Common myeloid progenitor, CD34-positive (primary cell): ENCODE measurements around the gene DLX1.

Source experiments
- CTCF ChIA-PET: fragments of 350-600 bp; sonication (Branson Sonifier 250); formaldehyde crosslinking; loops from one replicate; lab custom pipeline; 2021; ENCODE audit warnings: antibody characterized with exemption; lab: Charles Lee
- POLR2A ChIA-PET: fragments of 350-600 bp; sonication (Branson Sonifier 250); formaldehyde crosslinking; loops from one replicate; lab custom pipeline; 2021; ENCODE audit warnings: antibody characterized with exemption; lab: Charles Lee
- DNase-seq, 3 donors: peaks; one replicate each; pipeline versions ENCODE4 v3.0.0 to v3.0.0-alpha.2; 2013
- H3K27ac ChIP-seq, 2 experiments: 1 replicate in 1 of 2; 2 replicates in 1 of 2; pipeline ENCODE4 v1.7.0; 2013; ENCODE audit warnings: inconsistent platforms in 2 of 2, low read length in 2 of 2, mild to moderate bottlenecking in 2 of 2, low read depth in 1 of 2, moderate library complexity in 1 of 2; ENCODE audit not compliant: severe bottlenecking in 2 of 2, insufficient read depth in 1 of 2, poor library complexity in 1 of 2
- H3K27me3 ChIP-seq, 5 experiments: replicated peaks in 2 of 5; 1 replicate in 3 of 5; 2 replicates in 2 of 5; pipeline versions ENCODE4 v1.6.1 to v1.7.0; 2013; ENCODE audit warnings: low read length in 4 of 5, mild to moderate bottlenecking in 2 of 5, moderate library complexity in 2 of 5, inconsistent platforms in 1 of 5; ENCODE audit not compliant: insufficient read depth in 5 of 5, control insufficient read depth in 4 of 5
- H3K36me3 ChIP-seq, 4 experiments: 1 replicate in 2 of 4; 2 replicates in 2 of 4; pipeline versions ENCODE4 v1.6.1 to v1.7.0; 2013; ENCODE audit warnings: low read length in 3 of 4, control low read depth in 1 of 4, mild to moderate bottlenecking in 1 of 4; ENCODE audit not compliant: control insufficient read depth in 4 of 4, insufficient read depth in 4 of 4
- H3K4me1 ChIP-seq, 4 experiments: 1 replicate in 3 of 4; 2 replicates in 1 of 4; pipeline versions ENCODE4 v1.6.1 to v1.7.1; 2013; ENCODE audit warnings: low read length in 3 of 4, mild to moderate bottlenecking in 3 of 4, control low read depth in 1 of 4, inconsistent platforms in 1 of 4, moderate library complexity in 1 of 4; ENCODE audit not compliant: control insufficient read depth in 4 of 4, insufficient read depth in 4 of 4; ENCODE audit errors: control extremely low read depth in 1 of 4
- H3K4me3 ChIP-seq, 7 experiments: 1 replicate in 4 of 7; 2 replicates in 3 of 7; pipeline versions ENCODE4 v1.5.1 to v1.7.0; 2013; ENCODE audit warnings: mild to moderate bottlenecking in 7 of 7, low read length in 6 of 7, moderate library complexity in 6 of 7, inconsistent platforms in 2 of 7, low read depth in 2 of 7, control low read depth in 1 of 7; ENCODE audit not compliant: insufficient read depth in 4 of 7, control insufficient read depth in 1 of 7; ENCODE audit errors: extremely low read depth in 1 of 7
- H3K9me3 ChIP-seq, 5 experiments: 1 replicate in 4 of 5; 2 replicates in 1 of 5; pipeline versions ENCODE4 v1.6.1 to v1.7.1; 2013; ENCODE audit warnings: low read length in 4 of 5, mild to moderate bottlenecking in 2 of 5, inconsistent platforms in 1 of 5, low read depth in 1 of 5, moderate library complexity in 1 of 5; ENCODE audit not compliant: control insufficient read depth in 4 of 5, insufficient read depth in 2 of 5; ENCODE audit errors: control extremely low read depth in 1 of 5
- WGBS: methylation state at CpG from one replicate; pipeline ENCODE4 v1.1.5; 2013; ENCODE audit not compliant: insufficient coverage; 5-methylcytosine and 5-hydroxymethylcytosine counted together

The DLX1 gene

DNA sequence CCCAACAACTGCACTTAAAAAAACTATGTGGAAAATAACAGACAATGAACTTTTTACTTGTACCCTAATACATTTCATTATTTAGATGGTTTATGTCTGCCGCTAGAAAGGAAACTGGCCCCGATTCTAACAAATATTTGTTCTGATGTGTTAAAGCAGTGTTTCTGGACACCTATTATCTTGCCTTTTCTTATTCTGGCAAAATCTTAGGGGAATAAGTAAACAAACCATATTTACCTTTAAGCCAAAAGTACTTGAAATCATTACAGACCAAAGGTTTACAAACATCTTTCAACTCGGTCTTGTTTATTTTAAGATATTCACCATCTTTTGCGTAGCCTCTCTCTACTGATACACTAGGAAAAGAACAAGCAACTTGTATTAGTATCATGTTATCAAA is 11.8 kb upstream of the DLX1 start:
- H3K4me3 ChIP-seq = no peak overlapping the region
- no peak overlapping the region for H3K27ac ChIP-seq
- WGBS = no CpG with 5 or more reads among the region's 4 CpGs
- no peak for DNase-seq
- CTCF ChIA-PET = interaction anchor here (0.7 to 1.6 kb wide), 2 partner anchors 10 to 104 kb away, joined by 3 to 8 read pairs; no protein-coding TSS in a partner anchor
- peaks cover 3 to 16% (median 5%) of the 10 kb centered on the region in 5 experiments for H3K27me3 ChIP-seq
- H3K9me3 ChIP-seq = no peaks in the 10 kb centered on the region
- POLR2A ChIA-PET = interaction anchor here (0.5 kb wide), 1 partner anchor 19 kb away, joined by 3 read pairs; no protein-coding TSS in a partner anchor
- no peaks in the 10 kb centered on the region for H3K4me1 ChIP-seq
- H3K36me3 ChIP-seq = peaks cover 0 to 2% (median 0%) of the 10 kb centered on the region in 4 experiments

GRCh38 chr2:172074254-172074653 is 11.1 kb upstream of the DLX1 start:
- CTCF ChIA-PET = interaction anchor here (1.6 kb wide), 1 partner anchor 11 kb away, joined by 8 read pairs; no protein-coding TSS in a partner anchor
- Histone ChIP-seq H3K27ac (no peak overlapping the region), H3K9me3 (no peaks in the 10 kb centered on the region), H3K4me3 (no peak overlapping the region), H3K36me3 (no peaks in the 10 kb centered on the region), H3K4me1 (peaks cover 0 to 2% (median 0%) of the 10 kb centered on the region in 4 experiments), H3K27me3 (peaks cover 3 to 23% (median 7%) of the 10 kb centered on the region in 5 experiments)
- no CpG with 5 or more reads among the region's 1 CpG for WGBS
- POLR2A ChIA-PET = no interaction called here
- no peak for DNase-seq

GRCh38 chr2:172079416-172079815 is 5.9 kb upstream of the DLX1 start:
- peak in 1 of 3 donors; percentile 18 for DNase-seq
- ChIA-PET POLR2A (interaction anchor here (0.5 kb wide), 1 partner anchor 316 kb away, joined by 3 read pairs; no protein-coding TSS in a partner anchor), CTCF (interaction anchor here (0.6 to 3.9 kb wide), 2 partner anchors 13 to 23 kb away, joined by 3 to 32 read pairs; partner anchors contain the start of gene DLX2)
- Histone ChIP-seq H3K4me1 (peaks cover 2 to 27% (median 19%) of the 10 kb centered on the region in 4 experiments), H3K4me3 (no peak overlapping the region), H3K27ac (no peak overlapping the region), H3K9me3 (no peaks in the 10 kb centered on the region), H3K27me3 (peaks cover 32 to 71% (median 49%) of the 10 kb centered on the region in 5 experiments), H3K36me3 (no peaks in the 10 kb centered on the region)
- WGBS = 100% methylated on average over 1 of the region's 5 CpGs

DNA sequence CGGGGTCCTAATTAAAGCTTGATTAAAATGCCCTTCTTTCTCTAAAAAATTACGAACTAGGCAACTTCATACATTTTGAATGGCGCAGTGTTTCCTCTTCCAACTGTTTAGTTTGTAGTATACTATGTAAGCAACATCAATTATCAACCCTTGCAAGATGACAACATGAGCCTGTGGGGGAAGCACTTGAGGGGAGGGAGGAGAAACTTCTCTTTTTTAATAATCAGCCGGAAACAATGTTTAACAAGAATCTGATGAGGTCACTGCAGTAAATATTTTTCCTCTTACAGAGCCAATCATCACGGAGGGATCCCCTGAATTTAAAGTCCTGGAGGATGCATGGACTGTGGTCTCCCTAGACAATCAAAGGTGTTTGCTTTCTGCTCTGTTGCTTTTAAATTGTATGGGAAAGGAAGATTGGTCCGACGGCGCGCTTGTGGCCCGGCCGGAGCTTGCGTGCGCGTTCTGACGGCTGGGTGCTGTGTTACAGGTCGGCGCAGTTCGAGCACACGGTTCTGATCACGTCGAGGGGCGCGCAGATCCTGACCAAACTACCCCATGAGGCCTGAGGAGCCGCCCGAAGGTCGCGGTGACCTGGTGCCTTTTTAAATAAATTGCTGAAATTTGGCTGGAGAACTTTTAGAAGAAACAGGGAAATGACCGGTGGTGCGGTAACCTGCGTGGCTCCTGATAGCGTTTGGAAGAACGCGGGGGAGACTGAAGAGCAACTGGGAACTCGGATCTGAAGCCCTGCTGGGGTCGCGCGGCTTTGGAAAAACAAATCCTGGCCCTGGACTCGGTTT is 5.3 kb upstream of the DLX1 start:
- peak overlapping the region in 5 of 7 experiments; percentile 21 to 52 (median 34) for H3K4me3 ChIP-seq
- peaks cover 2 to 33% (median 25%) of the 10 kb centered on the region in 4 experiments for H3K4me1 ChIP-seq
- POLR2A ChIA-PET = no interaction called here
- H3K9me3 ChIP-seq = no peaks in the 10 kb centered on the region
- peak; percentile 89 to 96 (median 94) for DNase-seq
- no peaks in the 10 kb centered on the region for H3K36me3 ChIP-seq
- WGBS = 6% methylated on average over 31 of the region's 38 CpGs
- H3K27ac ChIP-seq = no peak overlapping the region
- H3K27me3 ChIP-seq = peaks cover 32 to 76% (median 49%) of the 10 kb centered on the region in 5 experiments
- CTCF ChIA-PET = interaction anchor here (3.9 kb wide), 1 partner anchor 12 kb away, joined by 32 read pairs; no protein-coding TSS in a partner anchor

DNA sequence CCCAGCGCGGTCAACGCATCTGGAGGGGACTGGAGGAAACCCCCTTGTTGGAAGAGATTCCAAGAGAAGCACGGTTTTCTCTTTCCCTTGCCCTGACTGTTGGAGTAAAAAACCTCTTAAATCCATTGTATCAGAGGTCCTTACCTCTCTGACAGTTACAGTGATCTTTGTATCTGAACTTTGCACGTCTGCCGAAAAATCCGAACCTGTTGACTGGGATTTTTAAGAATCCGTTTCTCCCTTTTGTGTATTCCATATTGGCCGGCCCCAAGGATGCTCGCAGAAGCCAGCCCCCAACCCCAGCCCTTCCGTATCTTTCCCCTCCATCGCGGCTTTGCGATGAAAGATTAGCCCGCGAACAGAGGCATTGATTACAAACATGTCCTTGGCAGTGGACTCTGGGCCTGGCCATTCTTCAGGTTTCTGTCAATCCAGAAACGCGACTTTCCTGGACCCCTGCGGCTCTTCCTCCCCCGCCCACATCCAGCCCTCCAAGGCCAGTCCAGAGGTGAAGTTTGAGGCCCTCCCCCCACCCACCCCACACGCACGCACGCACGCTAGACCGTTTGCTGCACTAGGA is 4.6 kb upstream of the DLX1 start:
- Histone ChIP-seq H3K9me3 (no peaks in the 10 kb centered on the region), H3K4me1 (peaks cover 2 to 40% (median 30%) of the 10 kb centered on the region in 4 experiments), H3K4me3 (peak overlapping the region in 1 of 7 experiments; percentile 34), H3K27me3 (peaks cover 32 to 78% (median 52%) of the 10 kb centered on the region in 5 experiments), H3K36me3 (no peaks in the 10 kb centered on the region), H3K27ac (no peak overlapping the region)
- ChIA-PET POLR2A (no interaction called here), CTCF (interaction anchor here (1.2 to 3.9 kb wide), 5 partner anchors 11 to 377 kb away, joined by 3 to 32 read pairs (median 8); no protein-coding TSS in a partner anchor)
- peak in 2 of 3 donors; percentile 8 to 12 for DNase-seq
- 10% methylated on average over 20 of the region's 25 CpGs for WGBS

DNA sequence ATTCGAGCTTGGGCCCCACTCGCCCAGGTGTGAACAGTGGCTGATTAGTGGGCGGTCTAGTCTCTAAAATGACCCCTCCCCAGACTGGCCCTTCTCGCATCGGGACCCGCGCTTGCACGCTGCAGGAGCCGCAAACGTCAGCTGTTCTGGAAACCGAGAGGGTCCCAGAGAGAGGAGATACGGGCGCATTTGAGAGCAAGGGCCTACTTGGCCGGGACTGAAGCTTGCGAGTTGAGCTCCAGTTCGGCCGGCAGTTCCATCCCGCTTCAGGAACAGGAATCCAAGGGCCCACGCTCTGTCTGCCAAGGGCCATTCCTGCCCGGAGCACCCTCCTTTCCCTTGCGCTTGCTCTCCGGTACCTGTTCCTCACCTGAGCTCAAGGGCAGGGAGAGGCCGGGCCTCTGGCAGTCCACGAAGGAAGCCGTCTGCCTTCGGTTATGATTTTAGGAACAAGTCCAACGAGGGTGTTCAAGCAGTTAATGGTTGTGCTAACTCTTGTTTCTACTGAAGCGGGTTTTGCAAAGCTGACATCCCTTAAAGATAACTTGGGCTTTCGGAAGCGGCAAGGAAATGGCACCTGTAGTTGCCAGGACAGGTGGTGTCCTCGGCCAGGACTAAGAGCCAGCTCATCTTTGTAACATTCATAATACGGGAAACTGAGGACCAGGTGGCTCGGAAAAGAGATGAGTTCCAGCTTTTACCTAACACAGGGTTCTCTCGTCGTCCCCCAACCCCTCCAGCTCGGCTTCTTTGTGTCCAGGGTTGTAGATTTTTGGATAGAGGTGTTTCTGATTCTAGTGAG is 3.9 kb upstream of the DLX1 start:
- peak; percentile 4 to 41 (median 37) for DNase-seq
- no peak overlapping the region for H3K27ac ChIP-seq
- H3K36me3 ChIP-seq = no peaks in the 10 kb centered on the region
- CTCF ChIA-PET = interaction anchor here (1.2 to 3.9 kb wide), 6 partner anchors 11 to 377 kb away, joined by 3 to 32 read pairs (median 6); no protein-coding TSS in a partner anchor
- H3K4me3 ChIP-seq = no peak overlapping the region
- H3K9me3 ChIP-seq = no peaks in the 10 kb centered on the region
- 14% methylated on average over 27 of the region's 36 CpGs for WGBS
- peaks cover 30 to 82% (median 58%) of the 10 kb centered on the region in 5 experiments for H3K27me3 ChIP-seq
- POLR2A ChIA-PET = no interaction called here
- peaks cover 2 to 46% (median 37%) of the 10 kb centered on the region in 4 experiments for H3K4me1 ChIP-seq
